ENCODE data around the gene MTARC1.

The MTARC1 gene

DNA sequence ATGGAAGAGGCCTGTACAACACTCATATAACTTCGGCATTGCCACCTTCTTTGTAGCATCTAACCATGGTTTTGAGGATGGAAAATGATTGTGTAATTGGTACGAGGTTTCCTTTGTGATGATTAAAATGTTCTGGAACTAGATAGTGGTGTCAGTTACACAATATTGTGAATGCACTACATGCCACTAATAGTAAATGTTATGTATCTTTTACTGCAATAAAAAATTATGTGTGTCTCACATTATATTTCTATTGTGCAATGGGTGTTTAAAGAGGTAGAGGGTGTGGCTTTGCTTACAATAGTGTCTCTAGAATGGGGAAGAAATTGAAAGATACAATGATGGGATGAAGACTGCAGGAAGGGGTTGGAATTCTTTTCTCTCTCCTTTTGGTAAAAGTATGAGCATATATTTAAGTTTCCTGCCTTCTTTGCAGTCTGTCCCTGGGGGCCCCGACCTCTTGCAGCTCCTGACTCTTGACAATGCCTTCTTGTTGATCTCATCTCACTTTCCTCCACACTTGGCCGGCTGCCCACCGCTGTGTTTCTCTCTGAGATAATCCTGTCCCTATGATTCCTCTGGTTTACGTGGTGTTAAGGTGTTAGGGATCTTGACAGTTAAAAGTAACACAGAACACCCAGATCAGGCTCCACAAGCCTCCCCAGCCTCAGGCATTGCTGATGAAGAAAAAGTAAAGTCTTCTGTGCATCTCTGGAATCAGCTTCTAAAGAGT is 39.3 kb downstream of the MTARC1 start:
- no peak overlapping the region for H3K4me3 ChIP-seq (ENCODE audit: insufficient read depth, low read depth, low read length, poor library complexity, severe bottlenecking)
- no peaks in the 10 kb centered on the region for H3K4me1 ChIP-seq (ENCODE audit: control insufficient read depth, insufficient read depth, low read length, poor library complexity, severe bottlenecking)
- DNase-seq = no peak
- H3K27me3 ChIP-seq (replicated peaks; ENCODE audit: control insufficient read depth, insufficient read depth, low read length, poor library complexity, severe bottlenecking) = peaks cover 4% of the 10 kb centered on the region
- no peaks in the 10 kb centered on the region for H3K36me3 ChIP-seq (ENCODE audit: control insufficient read depth, insufficient read depth, low read length)
- H3K9me3 ChIP-seq (ENCODE audit: control insufficient read depth, low read length) = no peaks in the 10 kb centered on the region
- H3K27ac ChIP-seq (ENCODE audit: insufficient read depth, low read length, poor library complexity, severe bottlenecking) = no peak overlapping the region

- no peak overlapping the region for H3K4me3 ChIP-seq (ENCODE audit: insufficient read depth, low read depth, low read length, poor library complexity, severe bottlenecking)
- peaks cover 4% of the 10 kb centered on the region for H3K27me3 ChIP-seq (replicated peaks; ENCODE audit: control insufficient read depth, insufficient read depth, low read length, poor library complexity, severe bottlenecking)
- H3K36me3 ChIP-seq (ENCODE audit: control insufficient read depth, insufficient read depth, low read length) = no peaks in the 10 kb centered on the region
- no peak for DNase-seq
- no peaks in the 10 kb centered on the region for H3K9me3 ChIP-seq (ENCODE audit: control insufficient read depth, low read length)
- H3K4me1 ChIP-seq (ENCODE audit: control insufficient read depth, insufficient read depth, low read length, poor library complexity, severe bottlenecking) = no peaks in the 10 kb centered on the region
- H3K27ac ChIP-seq (ENCODE audit: insufficient read depth, low read length, poor library complexity, severe bottlenecking) = no peak overlapping the region
Measured at GRCh38 chr1:220826729-220827128, 40.0 kb downstream of the MTARC1 start.

- Histone ChIP-seq H3K4me1 (ENCODE audit: control insufficient read depth, insufficient read depth, low read length, poor library complexity, severe bottlenecking) (no peaks in the 10 kb centered on the region), H3K4me3 (ENCODE audit: insufficient read depth, low read depth, low read length, poor library complexity, severe bottlenecking) (no peak overlapping the region), H3K36me3 (ENCODE audit: control insufficient read depth, insufficient read depth, low read length) (no peaks in the 10 kb centered on the region), H3K27me3 (replicated peaks; ENCODE audit: control insufficient read depth, insufficient read depth, low read length, poor library complexity, severe bottlenecking) (peaks cover 4% of the 10 kb centered on the region), H3K27ac (ENCODE audit: insufficient read depth, low read length, poor library complexity, severe bottlenecking) (no peak overlapping the region), H3K9me3 (ENCODE audit: control insufficient read depth, low read length) (no peaks in the 10 kb centered on the region)
- DNase-seq = no peak
Measured at GRCh38 chr1:220827445-220828178, 40.9 kb downstream of the MTARC1 start.

DNA sequence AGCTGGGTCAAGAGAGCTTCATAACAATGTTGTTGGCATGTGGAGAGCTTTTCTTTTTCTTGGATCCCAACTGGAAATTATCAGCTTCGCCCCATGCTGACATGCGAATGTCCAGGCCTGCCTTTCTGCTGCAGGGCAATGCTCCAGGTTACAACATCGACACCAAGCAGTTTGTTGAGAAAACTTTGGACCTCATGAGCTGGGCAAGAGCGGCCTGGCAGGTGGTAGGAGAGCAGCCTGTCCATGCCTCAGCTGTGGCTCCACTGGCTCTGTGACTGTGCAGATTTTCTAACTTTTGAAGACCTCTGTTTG is 41.4 kb downstream of the MTARC1 start:
- no peaks in the 10 kb centered on the region for H3K9me3 ChIP-seq (ENCODE audit: control insufficient read depth, low read length)
- H3K4me3 ChIP-seq (ENCODE audit: insufficient read depth, low read depth, low read length, poor library complexity, severe bottlenecking) = no peak overlapping the region
- H3K27me3 ChIP-seq (replicated peaks; ENCODE audit: control insufficient read depth, insufficient read depth, low read length, poor library complexity, severe bottlenecking) = peaks cover 4% of the 10 kb centered on the region
- no peak for DNase-seq
- no peaks in the 10 kb centered on the region for H3K4me1 ChIP-seq (ENCODE audit: control insufficient read depth, insufficient read depth, low read length, poor library complexity, severe bottlenecking)
- H3K36me3 ChIP-seq (ENCODE audit: control insufficient read depth, insufficient read depth, low read length) = no peaks in the 10 kb centered on the region
- no peak overlapping the region for H3K27ac ChIP-seq (ENCODE audit: insufficient read depth, low read length, poor library complexity, severe bottlenecking)

GRCh38 chr1:220828950-220829586 is 42.4 kb downstream of the MTARC1 start:
- Histone ChIP-seq H3K27ac (ENCODE audit: insufficient read depth, low read length, poor library complexity, severe bottlenecking) (no peak overlapping the region), H3K36me3 (ENCODE audit: control insufficient read depth, insufficient read depth, low read length) (no peaks in the 10 kb centered on the region), H3K4me3 (ENCODE audit: insufficient read depth, low read depth, low read length, poor library complexity, severe bottlenecking) (no peak overlapping the region), H3K9me3 (ENCODE audit: control insufficient read depth, low read length) (no peaks in the 10 kb centered on the region), H3K27me3 (replicated peaks; ENCODE audit: control insufficient read depth, insufficient read depth, low read length, poor library complexity, severe bottlenecking) (peaks cover 4% of the 10 kb centered on the region), H3K4me1 (ENCODE audit: control insufficient read depth, insufficient read depth, low read length, poor library complexity, severe bottlenecking) (no peaks in the 10 kb centered on the region)
- no peak for DNase-seq

GRCh38 chr1:220833436-220833835 is 46.7 kb downstream of the MTARC1 start:
- H3K27ac ChIP-seq (ENCODE audit: insufficient read depth, low read length, poor library complexity, severe bottlenecking) = no peak overlapping the region
- H3K4me1 ChIP-seq (ENCODE audit: control insufficient read depth, insufficient read depth, low read length, poor library complexity, severe bottlenecking) = no peaks in the 10 kb centered on the region
- H3K9me3 ChIP-seq (ENCODE audit: control insufficient read depth, low read length) = no peaks in the 10 kb centered on the region
- H3K36me3 ChIP-seq (ENCODE audit: control insufficient read depth, insufficient read depth, low read length) = no peaks in the 10 kb centered on the region
- no peaks in the 10 kb centered on the region for H3K27me3 ChIP-seq (replicated peaks; ENCODE audit: control insufficient read depth, insufficient read depth, low read length, poor library complexity, severe bottlenecking)
- no peak overlapping the region for H3K4me3 ChIP-seq (ENCODE audit: insufficient read depth, low read depth, low read length, poor library complexity, severe bottlenecking)
- DNase-seq = no peak

DNA sequence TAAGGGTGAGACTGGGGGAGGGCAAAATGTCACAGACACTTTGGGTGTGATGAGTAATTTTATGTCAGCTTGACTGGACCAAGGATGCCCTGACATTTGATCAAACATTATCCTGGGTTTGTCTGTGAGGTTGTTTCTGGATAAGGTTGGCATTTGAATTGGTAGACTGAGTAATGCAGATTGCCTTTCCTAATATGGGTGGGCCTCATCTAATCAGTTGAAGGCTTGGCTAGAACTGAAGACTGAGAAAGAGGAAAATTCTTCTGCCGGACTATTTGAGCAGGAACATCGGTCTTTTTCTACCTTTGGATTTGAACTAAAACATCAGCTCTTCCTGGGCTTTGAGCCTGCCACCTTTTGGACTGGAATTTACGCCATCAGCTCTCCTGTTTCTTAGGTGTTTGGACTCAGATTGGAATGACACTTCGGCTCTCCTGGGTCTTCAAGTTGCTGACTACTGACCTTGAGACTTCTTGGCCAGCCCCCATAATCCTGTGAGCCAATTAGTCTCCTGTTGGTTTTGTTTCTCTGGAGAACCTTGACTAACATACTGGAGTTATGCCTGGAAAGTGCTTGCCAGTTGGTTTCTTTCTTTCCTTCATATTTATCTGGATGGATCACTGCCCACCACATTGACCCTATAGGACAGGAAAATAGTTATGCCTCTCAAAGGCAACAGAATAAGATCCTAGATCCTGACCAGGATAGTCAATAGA is 47.6 kb downstream of the MTARC1 start:
- Histone ChIP-seq H3K9me3 (ENCODE audit: control insufficient read depth, low read length) (no peaks in the 10 kb centered on the region), H3K27ac (ENCODE audit: insufficient read depth, low read length, poor library complexity, severe bottlenecking) (no peak overlapping the region), H3K4me1 (ENCODE audit: control insufficient read depth, insufficient read depth, low read length, poor library complexity, severe bottlenecking) (no peaks in the 10 kb centered on the region), H3K36me3 (ENCODE audit: control insufficient read depth, insufficient read depth, low read length) (no peaks in the 10 kb centered on the region), H3K4me3 (ENCODE audit: insufficient read depth, low read depth, low read length, poor library complexity, severe bottlenecking) (no peak overlapping the region), H3K27me3 (replicated peaks; ENCODE audit: control insufficient read depth, insufficient read depth, low read length, poor library complexity, severe bottlenecking) (no peaks in the 10 kb centered on the region)
- no peak for DNase-seq

Data from effector memory CD4-positive, alpha-beta T cell (primary cell).